ENCODE data around the gene ACOT7. TPM values are rescaled to one million over a fixed set of nuclear protein-coding genes. Genes with fewer than 3 reads are reported as not detected.

Gene ACOT7
- total RNA-seq, 1 donor from 2014 or later = 38.8 TPM

DNA sequence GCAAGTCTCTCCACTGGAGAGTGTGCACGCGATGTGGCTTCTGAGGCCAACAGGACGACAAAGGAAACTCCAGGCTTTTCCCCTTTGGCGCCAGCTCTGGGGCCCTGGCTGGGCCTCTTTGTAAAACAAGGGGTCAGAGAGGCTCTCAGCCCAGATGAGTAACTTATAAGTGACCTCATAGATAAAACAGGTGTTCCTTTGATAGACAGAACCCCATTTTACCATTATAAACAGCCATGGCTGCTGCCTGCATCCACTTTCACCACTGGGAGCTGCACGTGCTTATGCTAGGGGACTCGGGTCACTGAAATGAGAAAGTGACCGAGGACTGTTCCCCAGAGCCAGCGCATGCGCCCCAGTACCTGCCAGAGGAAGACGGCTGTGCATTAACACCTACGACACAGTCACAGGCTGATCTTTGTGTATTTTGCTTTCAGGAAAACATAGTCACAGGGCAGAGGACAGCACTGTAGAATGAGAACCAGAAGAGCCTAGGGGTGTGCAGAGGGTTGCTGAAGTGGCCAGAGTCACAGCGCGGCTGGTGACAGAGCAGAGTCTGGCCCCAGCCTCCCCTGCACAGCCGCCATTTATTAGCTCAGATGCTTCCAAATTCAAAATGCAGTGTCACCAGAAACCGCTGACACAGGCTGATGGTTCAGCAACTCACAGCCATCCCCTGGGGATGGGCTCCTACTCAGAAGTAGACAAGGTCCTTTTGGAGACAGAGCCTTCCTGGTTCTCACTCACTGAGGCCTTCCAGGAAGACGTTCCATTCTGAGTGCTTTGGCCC lies 175.0 kb downstream of the ACOT7 start:
- Histone ChIP-seq H3K4me1 (peaks cover 10% of the 10 kb centered on the region), H3K27me3 (no peaks in the 10 kb centered on the region), H3K4me3 (no peak overlapping the region), H3K27ac (no peak overlapping the region), H3K9me3 (no peaks in the 10 kb centered on the region), H3K36me3 (peaks cover 0 to 8% of the 10 kb centered on the region in 2 donors)
- TF ChIP-seq, protein P1, sequence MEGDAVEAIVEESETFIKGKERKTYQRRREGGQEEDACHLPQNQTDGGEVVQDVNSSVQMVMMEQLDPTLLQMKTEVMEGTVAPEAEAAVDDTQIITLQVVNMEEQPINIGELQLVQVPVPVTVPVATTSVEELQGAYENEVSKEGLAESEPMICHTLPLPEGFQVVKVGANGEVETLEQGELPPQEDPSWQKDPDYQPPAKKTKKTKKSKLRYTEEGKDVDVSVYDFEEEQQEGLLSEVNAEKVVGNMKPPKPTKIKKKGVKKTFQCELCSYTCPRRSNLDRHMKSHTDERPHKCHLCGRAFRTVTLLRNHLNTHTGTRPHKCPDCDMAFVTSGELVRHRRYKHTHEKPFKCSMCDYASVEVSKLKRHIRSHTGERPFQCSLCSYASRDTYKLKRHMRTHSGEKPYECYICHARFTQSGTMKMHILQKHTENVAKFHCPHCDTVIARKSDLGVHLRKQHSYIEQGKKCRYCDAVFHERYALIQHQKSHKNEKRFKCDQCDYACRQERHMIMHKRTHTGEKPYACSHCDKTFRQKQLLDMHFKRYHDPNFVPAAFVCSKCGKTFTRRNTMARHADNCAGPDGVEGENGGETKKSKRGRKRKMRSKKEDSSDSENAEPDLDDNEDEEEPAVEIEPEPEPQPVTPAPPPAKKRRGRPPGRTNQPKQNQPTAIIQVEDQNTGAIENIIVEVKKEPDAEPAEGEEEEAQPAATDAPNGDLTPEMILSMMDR (IDR thresholded peaks at IDR 0.05) = no peak
- no peak for TF ChIP-seq POLR2A (IDR thresholded peaks at IDR 0.05)
- no peak for TF ChIP-seq POLR2AphosphoS5 (IDR thresholded peaks at IDR 0.05; ENCODE audit: insufficient read depth in 1 of 2, low read depth in 1 of 2)
- intact Hi-C loops (cut with DNase I) = no loop called here
- DNase-seq (ENCODE audit: extremely low spot score in 2 of 2) = no peak

Small RNAs within 50 kb of the gene (microRNA-seq; reads per million reads assigned to microRNA genes)
- not detected for gene MIR4252 (ENCODE audit: borderline number of aligned reads, borderline replicate concordance)

Small RNAs within 50 kb of the gene (small RNA-seq; reads per million reads assigned to genes)
- gene MIR4252 = not detected

Other genes with a start within 250 kb of the ACOT7 start
- gene CHD5, start 213.4 kb downstream of the ACOT7 start, total RNA-seq = 2.0 TPM
- gene RPL22, start 194.2 kb downstream of the ACOT7 start, total RNA-seq = 154 TPM
- 19.4 TPM for gene RNF207, start 187.6 kb downstream of the ACOT7 start, total RNA-seq
- 43.2 TPM for gene ICMT, start 157.8 kb downstream of the ACOT7 start, total RNA-seq
- not detected for gene HES3, start 149.6 kb downstream of the ACOT7 start, total RNA-seq
- gene GPR153, start 132.7 kb downstream of the ACOT7 start, total RNA-seq = 11.5 TPM
- 44.7 TPM for gene HES2, start 26.2 kb upstream of the ACOT7 start, total RNA-seq
- 77.1 TPM for gene ESPN, start 31.0 kb upstream of the ACOT7 start, total RNA-seq
- gene TNFRSF25, start 72.4 kb upstream of the ACOT7 start, total RNA-seq = 32.7 TPM
- 17.2 TPM for gene PLEKHG5, start 97.9 kb upstream of the ACOT7 start, total RNA-seq
- 16.7 TPM for gene NOL9, start 160.7 kb upstream of the ACOT7 start, total RNA-seq
- not detected for gene TAS1R1, start 161.5 kb upstream of the ACOT7 start, total RNA-seq
- gene ZBTB48, start 186.2 kb upstream of the ACOT7 start, total RNA-seq = 9.1 TPM
- 54.3 TPM for gene KLHL21, start 209.1 kb upstream of the ACOT7 start, total RNA-seq
- 21.6 TPM for gene PHF13, start 220.0 kb upstream of the ACOT7 start, total RNA-seq
- 29.0 TPM for gene THAP3, start 231.1 kb upstream of the ACOT7 start, total RNA-seq